HG03196 (cell line): ENCODE results near the gene CSNK1D.

Source experiments
- ATAC-seq: cut with Tn5 transposase; IDR thresholded peaks from one replicate; pipeline ENCODE4 v1.9.1; 2021; ENCODE audit not compliant: unreplicated experiment

Gene CSNK1D

GRCh38 chr17:82229698-82230608 is 43.5 kb downstream of the CSNK1D start:
- no peak for ATAC-seq

GRCh38 chr17:82228842-82229697 is 44.4 kb downstream of the CSNK1D start, which contains the start of gene SLC16A3:
Gene SLC16A3 (plus strand): TSS chr17:82229042. CDS start chr17:82236009, 6,967 bp downstream.
- ATAC-seq = peak; percentile 33

GRCh38 chr17:82228278-82228841 is 45.1 kb downstream of the CSNK1D start:
- peak; percentile 31 for ATAC-seq

GRCh38 chr17:82227629-82228277 is 45.7 kb downstream of the CSNK1D start:
- no peak for ATAC-seq

- ATAC-seq = no peak
Observed at GRCh38 chr17:82226809-82227628, 46.5 kb downstream of the CSNK1D start.

GRCh38 chr17:82226146-82226808 is 47.2 kb downstream of the CSNK1D start:
- no peak for ATAC-seq

GRCh38 chr17:82225368-82226029 is 48.0 kb downstream of the CSNK1D start:
- no peak for ATAC-seq

- no peak for ATAC-seq
Observed at GRCh38 chr17:82224666-82225065, 48.8 kb downstream of the CSNK1D start.

GRCh38 chr17:82223517-82223916 is 50.0 kb downstream of the CSNK1D start:
- ATAC-seq = no peak

GRCh38 chr17:82222816-82223215 is 50.7 kb downstream of the CSNK1D start:
- no peak for ATAC-seq

GRCh38 chr17:82221341-82221902 is 52.1 kb downstream of the CSNK1D start:
- no peak for ATAC-seq

GRCh38 chr17:82219753-82220709 is 53.5 kb downstream of the CSNK1D start:
- no peak for ATAC-seq

- ATAC-seq = no peak
Observed at GRCh38 chr17:82219083-82219482, 54.4 kb downstream of the CSNK1D start.

GRCh38 chr17:82218349-82219075 is 55.0 kb downstream of the CSNK1D start:
- ATAC-seq = no peak

- no peak for ATAC-seq
Observed at GRCh38 chr17:82217530-82218204, 55.8 kb downstream of the CSNK1D start.

GRCh38 chr17:82217120-82217529 is 56.4 kb downstream of the CSNK1D start:
- no peak for ATAC-seq
